Measurements from ENCODE around the gene CLEC4M.

DNA sequence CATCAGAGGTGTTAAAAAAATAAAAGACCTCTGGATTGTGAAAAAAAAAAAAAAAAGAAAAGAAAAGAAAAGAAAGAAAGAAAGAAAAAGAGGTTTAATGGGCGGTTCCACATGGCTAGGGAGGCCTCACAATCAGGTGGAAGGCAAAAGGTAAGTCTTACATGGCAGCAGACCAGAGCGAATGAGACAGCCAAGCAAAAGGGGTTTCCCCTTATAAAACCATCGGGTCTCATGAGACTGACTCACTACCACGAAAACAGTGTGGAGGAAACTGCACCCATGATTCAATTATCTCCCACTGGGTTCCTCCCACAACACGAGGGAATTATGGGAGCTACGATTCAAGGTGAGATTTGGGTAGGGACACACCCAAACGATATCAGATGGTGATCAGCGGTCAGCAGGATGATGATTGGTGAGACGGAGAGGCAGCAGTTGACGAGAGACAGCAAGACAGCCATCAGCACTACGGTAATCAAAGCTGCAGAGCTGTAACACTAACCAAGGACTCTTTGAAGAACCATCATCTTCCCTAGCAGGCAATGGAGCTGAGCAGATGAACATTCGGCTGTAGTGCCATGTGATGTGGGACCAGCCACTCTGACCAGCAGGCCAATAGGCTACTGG is 11.8 kb upstream of the CLEC4M start:
- TF ChIP-seq, protein P1, sequence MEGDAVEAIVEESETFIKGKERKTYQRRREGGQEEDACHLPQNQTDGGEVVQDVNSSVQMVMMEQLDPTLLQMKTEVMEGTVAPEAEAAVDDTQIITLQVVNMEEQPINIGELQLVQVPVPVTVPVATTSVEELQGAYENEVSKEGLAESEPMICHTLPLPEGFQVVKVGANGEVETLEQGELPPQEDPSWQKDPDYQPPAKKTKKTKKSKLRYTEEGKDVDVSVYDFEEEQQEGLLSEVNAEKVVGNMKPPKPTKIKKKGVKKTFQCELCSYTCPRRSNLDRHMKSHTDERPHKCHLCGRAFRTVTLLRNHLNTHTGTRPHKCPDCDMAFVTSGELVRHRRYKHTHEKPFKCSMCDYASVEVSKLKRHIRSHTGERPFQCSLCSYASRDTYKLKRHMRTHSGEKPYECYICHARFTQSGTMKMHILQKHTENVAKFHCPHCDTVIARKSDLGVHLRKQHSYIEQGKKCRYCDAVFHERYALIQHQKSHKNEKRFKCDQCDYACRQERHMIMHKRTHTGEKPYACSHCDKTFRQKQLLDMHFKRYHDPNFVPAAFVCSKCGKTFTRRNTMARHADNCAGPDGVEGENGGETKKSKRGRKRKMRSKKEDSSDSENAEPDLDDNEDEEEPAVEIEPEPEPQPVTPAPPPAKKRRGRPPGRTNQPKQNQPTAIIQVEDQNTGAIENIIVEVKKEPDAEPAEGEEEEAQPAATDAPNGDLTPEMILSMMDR (conservative IDR thresholded peaks at IDR 0.05; ENCODE audit: low read length): no peak
- no peak for TF ChIP-seq EZH2phosphoT487 (IDR thresholded peaks at IDR 0.05; ENCODE audit: borderline replicate concordance, low read depth, low read length)

Measured in OCI-LY7 (cell line).